ENCODE measurements around the gene ICE2. TPM values are rescaled to one million over a fixed set of nuclear protein-coding genes. Genes with fewer than 3 reads are reported as not detected.

ICE2 gene
- total and polyA plus RNA-seq, 2 experiments from 2014 or later = 64.2 to 64.3 TPM

- Mint-ChIP-seq H3K9me3 (no peaks in the 10 kb centered on the region), H3K4me3 (no peak overlapping the region), H3K36me3 (ENCODE audit: low read depth) (no peaks in the 10 kb centered on the region), H3K27me3 (ENCODE audit: insufficient read depth, low read depth, poor library complexity) (no peaks in the 10 kb centered on the region), H3K4me1 (peaks cover 12% of the 10 kb centered on the region), H3K27ac (0 out of 2 replicates have a peak overlapping the region, but pooled peaks have one; percentile 17)
- Histone ChIP-seq H3K79me2 (replicated peaks; ENCODE audit: insufficient read depth) (no peaks in the 10 kb centered on the region), H3K4me1 (ENCODE audit: insufficient read depth) (peaks cover 9% of the 10 kb centered on the region; the same call in 1 of the 2 replicates), H3K36me3 (ENCODE audit: insufficient read depth) (no peaks in the 10 kb centered on the region), H3K4me3 (no peak overlapping the region), H3K4me2 (no peak overlapping the region), H3K27me3 (ENCODE audit: insufficient read depth) (no peaks in the 10 kb centered on the region), H3K9me2 (ENCODE audit: insufficient read depth) (no peaks in the 10 kb centered on the region), H4K20me1 (replicated peaks; ENCODE audit: insufficient read depth) (no peaks in the 10 kb centered on the region), H3K27ac (ENCODE audit: low read depth) (no peak overlapping the region), H3F3A (replicated peaks; ENCODE audit: low read depth) (no peaks in the 10 kb centered on the region), H2AFZ (no peak overlapping the region)
- no peak for ATAC-seq
- DNase-seq (ENCODE audit: low spot score) = no peak
- TF ChIP-seq REST (IDR thresholded peaks at IDR 0.05; ENCODE audit: unreplicated experiment) (no peak), POLR2AphosphoS5 (IDR thresholded peaks at IDR 0.05; ENCODE audit: low read depth) (no peak), EZH2phosphoT487 (IDR thresholded peaks at IDR 0.05; ENCODE audit: unreplicated experiment) (no peak), ZNF114 (CRISPR knock-in tag; IDR thresholded peaks at IDR 0.05) (no peak), STAT1 (IDR thresholded peaks at IDR 0.05; ENCODE audit: unreplicated experiment) (no peak), EZH2 (IDR thresholded peaks at IDR 0.05; ENCODE audit: low read depth, unreplicated experiment) (no peak), NANOG (IDR thresholded peaks at IDR 0.05; ENCODE audit: borderline replicate concordance) (no peak), CREB1 (CRISPR knock-in tag; IDR thresholded peaks at IDR 0.05; ENCODE audit: low read depth) (no peak), ZNF462 (CRISPR knock-in tag; IDR thresholded peaks at IDR 0.05) (no peak), CTCF (conservative IDR thresholded peaks at IDR 0.05; ENCODE audit: low read depth in 2 of 2) (no peak), JUNB (IDR thresholded peaks at IDR 0.05; ENCODE audit: unreplicated experiment) (no peak), ZNF331 (CRISPR knock-in tag; IDR thresholded peaks at IDR 0.05; ENCODE audit: low read depth) (no peak), ETS1 (IDR thresholded peaks at IDR 0.05) (no peak)
These were observed 17.9 kb upstream of the ICE2 start for GRCh38 chr15:60496853-60497252.

All from GM23338 (cell line).